Limb (tissue), 2 donors: ENCODE results near the gene CEP78.
"Not testable (repeated sequence)": the region's sequence is repeated elsewhere in the genome, so short reads cannot be mapped to it uniquely, and the experiment has no call there.

ENCODE experiments used
- DNase-seq, 2 donors: peaks; one replicate each; pipeline ENCODE4 v3.0.0-alpha.2; 2016; ENCODE audit errors: extremely low spot score in 2 of 2

CEP78 gene

GRCh38 chr9:78235762-78236550 lies at the start of gene CEP78:
TSS of gene CEP78 (plus strand) at chr9:78236075. CDS start at chr9:78236351, 276 bp downstream.
- peak; percentile 92 to 93 for DNase-seq

- DNase-seq: no peak
Observed at GRCh38 chr9:78187763-78188484, 48.0 kb upstream of the CEP78 start.

- DNase-seq: no peak
Observed at GRCh38 chr9:78188594-78188993, 47.3 kb upstream of the CEP78 start.

GRCh38 chr9:78189001-78189400 lies 46.9 kb upstream of the CEP78 start:
- no peak for DNase-seq

GRCh38 chr9:78189461-78189860 lies 46.4 kb upstream of the CEP78 start:
- no peak for DNase-seq

GRCh38 chr9:78191931-78192330 lies 43.9 kb upstream of the CEP78 start:
- no peak for DNase-seq

- no peak for DNase-seq
Observed at GRCh38 chr9:78196258-78196657, 39.6 kb upstream of the CEP78 start.

GRCh38 chr9:78201158-78201777 lies 34.6 kb upstream of the CEP78 start:
- DNase-seq: not testable (repeated sequence)

GRCh38 chr9:78207319-78207718 lies 28.6 kb upstream of the CEP78 start:
- DNase-seq: no peak

- DNase-seq: no peak
Observed at GRCh38 chr9:78207901-78208300, 28.0 kb upstream of the CEP78 start.

GRCh38 chr9:78209127-78209526 lies 26.7 kb upstream of the CEP78 start:
- DNase-seq: no peak

GRCh38 chr9:78210841-78211301 lies 25.0 kb upstream of the CEP78 start:
- no peak for DNase-seq

GRCh38 chr9:78212868-78213267 lies 23.0 kb upstream of the CEP78 start:
- DNase-seq: no peak

GRCh38 chr9:78213712-78214111 lies 22.2 kb upstream of the CEP78 start:
- peak in 1 of 2 donors; percentile 57 for DNase-seq

- peak in 1 of 2 donors; percentile 15 for DNase-seq
Observed at GRCh38 chr9:78214492-78214891, 21.4 kb upstream of the CEP78 start.

GRCh38 chr9:78215706-78216105 lies 20.2 kb upstream of the CEP78 start:
- DNase-seq: no peak

- DNase-seq: no peak
Observed at GRCh38 chr9:78218890-78219289, 17.0 kb upstream of the CEP78 start.

- DNase-seq: no peak
Observed at GRCh38 chr9:78221425-78221824, 14.4 kb upstream of the CEP78 start.

- not testable (repeated sequence) for DNase-seq
Observed at GRCh38 chr9:78221841-78222240, 14.0 kb upstream of the CEP78 start.

GRCh38 chr9:78230761-78231160 lies 5.1 kb upstream of the CEP78 start:
- no peak for DNase-seq

- not testable (repeated sequence) for DNase-seq
Observed at GRCh38 chr9:78232471-78232870, 3.4 kb upstream of the CEP78 start.

GRCh38 chr9:78234810-78235209 lies 1.1 kb upstream of the CEP78 start:
- no peak for DNase-seq
